HCT116 (cell line): Measurements from ENCODE around the gene GABRB3. TPM values are rescaled to one million over a fixed set of nuclear protein-coding genes. Genes with fewer than 3 reads are reported as not detected.

Experiments used
- ATAC-seq: fragments of 200-7000 bp; cut with Tn5 transposase; 2 replicates; pipeline ENCODE4 v1.9.1; 2020; ENCODE audit warnings: mild to moderate bottlenecking, moderate library complexity
- BruUV-seq: library from RNA; stranded (reverse); fragments of 400-500 nt; replicated peaks from 2 replicates; lab custom pipeline; 2021; lab: Mats Ljungman, UMichigan
- CTCF ChIA-PET: fragments of 300-600 bp; sonication (Branson Sonifier 250); formaldehyde crosslinking; loops from one replicate; lab custom pipeline; 2021; ENCODE audit warnings: antibody characterized with exemption; lab: Charles Lee
- POLR2A ChIA-PET: fragments of 300-600, 350-600 bp; sonication (Branson Sonifier 250); formaldehyde crosslinking; loops from one replicate; lab custom pipeline; 2021; ENCODE audit warnings: antibody characterized with exemption; lab: Charles Lee
- RAD21 ChIA-PET, 2 experiments: fragments of 300-600 bp; sonication (Branson Sonifier 250); formaldehyde crosslinking; loops; one replicate each; lab custom pipeline; 2023; ENCODE audit warnings: low total read pairs in 2 of 2; ENCODE audit not compliant: uncharacterized antibody in 2 of 2, unreplicated experiment in 2 of 2, low non-redundant PET in 1 of 2; lab: Charles Lee
- DNase-seq: peaks from one replicate; pipeline ENCODE4 v3.0.0-alpha.2; 2010; ENCODE audit warnings: low read depth, low spot score
- H2AFZ ChIP-seq: fragments of 200-600 bp; shearing (Covaris generic), sonication (generic); 2 replicates; pipeline ENCODE4 v1.6.1; 2017; ENCODE audit warnings: low read depth, mixed run types, mixed read lengths, antibody characterized with exemption, low read length; ENCODE audit not compliant: poor library complexity, severe bottlenecking
- H3K27ac ChIP-seq: 2 replicates; pipeline ENCODE4 v1.5.1; 2012; ENCODE audit warnings: low read depth, low read length
- H3K27me3 ChIP-seq: fragments of 200-600 bp; sonication (generic); 2 replicates; pipeline ENCODE4 v1.6.1; 2016; ENCODE audit warnings: mixed run types, low read length, mixed read lengths; ENCODE audit not compliant: insufficient read depth
- H3K36me3 ChIP-seq, 2 experiments: fragments of 200-500 bp in 1 of 2; fragments of 200-600 bp in 1 of 2; sonication (Bioruptor generic) in 1 of 2; sonication (generic) in 1 of 2; 2 replicates each; pipeline versions ENCODE4 v1.5.1 to v1.6.1; 2014 to 2016; ENCODE audit warnings: low read length in 2 of 2, inconsistent platforms in 1 of 2, mixed read lengths in 1 of 2, mixed run types in 1 of 2; ENCODE audit not compliant: insufficient read depth in 2 of 2, control insufficient read depth in 1 of 2
- H3K4me1 ChIP-seq, 2 experiments: fragments of 200-600 bp in 1 of 2; sonication (generic) in 1 of 2; 2 replicates each; pipeline versions ENCODE4 v1.5.1 to v1.6.1; 2012 to 2017; ENCODE audit warnings: low read length in 2 of 2, inconsistent platforms in 1 of 2, mild to moderate bottlenecking in 1 of 2, mixed read lengths in 1 of 2, mixed run types in 1 of 2, moderate library complexity in 1 of 2; ENCODE audit not compliant: insufficient read depth in 2 of 2, control insufficient read depth in 1 of 2
- H3K4me2 ChIP-seq: fragments of 200-600 bp; sonication (generic); 2 replicates; pipeline ENCODE4 v1.6.1; 2017; ENCODE audit warnings: mixed run types, low read length, mixed read lengths
- H3K4me3 ChIP-seq, 2 experiments: fragments of 200-600 bp in 1 of 2; sonication (generic) in 1 of 2; replicated peaks in 1 of 2; 2 replicates each; pipeline ENCODE4 v1.5.1; 2011 to 2016; ENCODE audit warnings: low read length in 2 of 2, control low read depth in 1 of 2, low read depth in 1 of 2, mild to moderate bottlenecking in 1 of 2, mixed read lengths in 1 of 2, mixed run types in 1 of 2
- H3K79me2 ChIP-seq: fragments of 200-600 bp; sonication (generic); 2 replicates; pipeline ENCODE4 v1.6.1; 2017; ENCODE audit warnings: mild to moderate bottlenecking, mixed run types, low read length, moderate library complexity, mixed read lengths; ENCODE audit not compliant: insufficient read depth
- H3K9ac ChIP-seq: fragments of 200-600 bp; sonication (generic); 2 replicates; pipeline ENCODE4 v1.6.1; 2016; ENCODE audit warnings: low read length, mixed read lengths
- H3K9me2 ChIP-seq: fragments of 200-600 bp; sonication (generic), shearing (Covaris generic); 2 replicates; pipeline ENCODE4 v1.6.1; 2017; ENCODE audit warnings: mixed run types, mild to moderate bottlenecking, moderate library complexity; ENCODE audit not compliant: insufficient read depth
- H3K9me3 ChIP-seq, 2 experiments: fragments of 200-500 bp in 1 of 2; fragments of 200-600 bp in 1 of 2; sonication (Bioruptor generic) in 1 of 2; sonication (generic) in 1 of 2; 2 replicates each; pipeline ENCODE4 v1.6.1; 2014 to 2017; ENCODE audit warnings: low read length in 2 of 2, mixed read lengths in 2 of 2, inconsistent platforms in 1 of 2, low read depth in 1 of 2, mild to moderate bottlenecking in 1 of 2, mixed run types in 1 of 2, moderate library complexity in 1 of 2; ENCODE audit not compliant: control insufficient read depth in 1 of 2, insufficient read depth in 1 of 2
- H4K20me1 ChIP-seq: fragments of 200-600 bp; sonication (generic), shearing (Covaris generic); 2 replicates; pipeline ENCODE4 v1.6.1; 2017; ENCODE audit warnings: mixed run types, mild to moderate bottlenecking, moderate library complexity; ENCODE audit not compliant: insufficient read depth
- ATF3 ChIP-seq: IDR thresholded peaks from 2 replicates; pipeline ENCODE4 v1.6.1; 2012
- CBX3 ChIP-seq: IDR thresholded peaks from 2 replicates; pipeline ENCODE4 v1.6.1; 2012; ENCODE audit warnings: low read depth
- CEBPB ChIP-seq: IDR thresholded peaks from 2 replicates; pipeline ENCODE4 v1.6.1; 2012; ENCODE audit warnings: low read depth
- CTCF ChIP-seq, 3 experiments: fragments of 200-600 bp in 1 of 3; sonication (generic) in 1 of 3; IDR thresholded peaks in 2 of 3; conservative IDR thresholded peaks in 1 of 3; 2 replicates each; pipeline ENCODE4 v1.5.1; 2012 to 2017; ENCODE audit warnings: low read depth in 2 of 3, low read length in 2 of 3, antibody characterized with exemption in 1 of 3, borderline replicate concordance in 1 of 3, control low read depth in 1 of 3, mild to moderate bottlenecking in 1 of 3, mixed read lengths in 1 of 3, mixed run types in 1 of 3, moderate library complexity in 1 of 3; ENCODE audit not compliant: insufficient read depth in 1 of 3
- EGR1 ChIP-seq: IDR thresholded peaks from 2 replicates; pipeline ENCODE4 v1.6.1; 2012; ENCODE audit warnings: low read depth
- ELF1 ChIP-seq: IDR thresholded peaks from 2 replicates; pipeline ENCODE4 v1.6.1; 2012; ENCODE audit warnings: low read depth, borderline replicate concordance
- EZH2 ChIP-seq: fragments of 200-600 bp; sonication (generic); IDR thresholded peaks from 2 replicates; pipeline ENCODE4 v1.6.1; 2017; ENCODE audit warnings: antibody characterized with exemption, mixed run types
- FOSL1 ChIP-seq: IDR thresholded peaks from 2 replicates; pipeline ENCODE4 v1.6.1; 2012; ENCODE audit warnings: low read depth
- JUND ChIP-seq: IDR thresholded peaks from 2 replicates; pipeline ENCODE4 v1.6.1; 2012
- MAX ChIP-seq: IDR thresholded peaks from 2 replicates; pipeline ENCODE4 v1.6.1; 2012
- POLR2A ChIP-seq: IDR thresholded peaks from 2 replicates; pipeline ENCODE4 v1.7.0; 2011; ENCODE audit warnings: borderline replicate concordance; ENCODE audit not compliant: insufficient read depth, insufficient read length; ENCODE audit errors: extremely low read depth
- RAD21 ChIP-seq: IDR thresholded peaks from 2 replicates; pipeline ENCODE4 v1.6.1; 2012; ENCODE audit warnings: low read depth, mild to moderate bottlenecking
- REST ChIP-seq: IDR thresholded peaks from 2 replicates; pipeline ENCODE4 v1.6.1; 2012; ENCODE audit warnings: low read depth
- SIN3A ChIP-seq: IDR thresholded peaks from 2 replicates; pipeline ENCODE4 v1.6.1; 2012; ENCODE audit warnings: low read depth
- SP1 ChIP-seq: IDR thresholded peaks from 2 replicates; pipeline ENCODE4 v1.6.1; 2012; ENCODE audit warnings: low read depth
- SRF ChIP-seq: IDR thresholded peaks from 2 replicates; pipeline ENCODE4 v1.6.1; 2012; ENCODE audit warnings: low read depth
- YY1 ChIP-seq: IDR thresholded peaks from 2 replicates; pipeline ENCODE4 v1.6.1; 2011; ENCODE audit warnings: low read length, low read depth, moderate library complexity, mild to moderate bottlenecking; ENCODE audit not compliant: insufficient replicate concordance; ENCODE audit errors: extremely low read depth
- ZBTB33 ChIP-seq: IDR thresholded peaks from 2 replicates; pipeline ENCODE4 v1.6.1; 2011; ENCODE audit warnings: mild to moderate bottlenecking, low read length, moderate library complexity; ENCODE audit not compliant: insufficient replicate concordance; ENCODE audit errors: extremely low read depth
- ZFX ChIP-seq: fragments of 450-650 bp; IDR thresholded peaks from 2 replicates; pipeline ENCODE4 v1.6.1; 2017
- ZNF274 ChIP-seq: fragments of 200-500 bp; sonication (Bioruptor generic); IDR thresholded peaks from 2 replicates; pipeline ENCODE4 v1.6.1; 2014; ENCODE audit warnings: mild to moderate bottlenecking, low read depth, low read length, inconsistent platforms
- intact Hi-C: fragments of 100-400 bp; cut with micrococcal nuclease; formaldehyde crosslinking; loops from 2 replicates; pipeline ENCODE4 v1.10.0; 2022
- total RNA-seq: library from RNA; stranded (reverse); gene quantifications from one replicate; pipeline ENCODE4 v1.2.1, GENCODE V29; 2021; ENCODE audit not compliant: unreplicated experiment

GABRB3 gene
- total RNA-seq, 1 experiment from 2014 or later, result 0.52 TPM

- no peak for TF ChIP-seq RAD21
- TF ChIP-seq MAX, result no peak
- TF ChIP-seq FOSL1, result no peak
- TF ChIP-seq JUND, result no peak
- no peak for TF ChIP-seq ZFX
- no peak for TF ChIP-seq YY1
- TF ChIP-seq SIN3A, result no peak
Observed at GRCh38 chr15:26555898-26556297, 217.0 kb downstream of the GABRB3 start (continued).

GRCh38 chr15:26551473-26551872, 221.4 kb downstream of the GABRB3 start:
- H3K4me3 ChIP-seq, result no peak overlapping the region
- intact Hi-C loops, result no loop called here
- no peaks in the 10 kb centered on the region for H4K20me1 ChIP-seq
- peaks cover 5 to 38% of the 10 kb centered on the region in 2 experiments; a peak in 2 of 4 replicates for H3K9me3 ChIP-seq
- H3K79me2 ChIP-seq, result no peaks in the 10 kb centered on the region
- no peaks in the 10 kb centered on the region for H3K27me3 ChIP-seq
- no peak overlapping the region for H3K27ac ChIP-seq
- H3K4me1 ChIP-seq, result no peaks in the 10 kb centered on the region
- H3K9ac ChIP-seq, result no peak overlapping the region
- POLR2A ChIA-PET, result no interaction called here
- no peak overlapping the region for H3K4me2 ChIP-seq
- H2AFZ ChIP-seq, result no peak overlapping the region
- no TSS peak for BruUV-seq
- DNase-seq (no peak), ATAC-seq (no peak)
- no peaks in the 10 kb centered on the region for H3K36me3 ChIP-seq
- H3K9me2 ChIP-seq, result no peaks in the 10 kb centered on the region
- RAD21 ChIA-PET, result no interaction called here
- CTCF ChIA-PET, result no interaction called here
- no peak for TF ChIP-seq SRF
- no peak for TF ChIP-seq ZBTB33
- TF ChIP-seq CTCF (IDR thresholded peaks at IDR 0.05 in 2 of 3, conservative IDR thresholded peaks at IDR 0.05 in 1 of 3; ENCODE audit: borderline replicate concordance in 1 of 3, insufficient read depth in 1 of 3, low read depth in 2 of 3, low read length in 2 of 3), result no peak
- TF ChIP-seq JUND, result no peak
- no peak for TF ChIP-seq SP1
- TF ChIP-seq POLR2A, result no peak
- no peak for TF ChIP-seq SIN3A
- no peak for TF ChIP-seq CBX3
- no peak for TF ChIP-seq REST
- no peak for TF ChIP-seq ATF3
- TF ChIP-seq ZFX, result no peak
- TF ChIP-seq EGR1, result no peak
- no peak for TF ChIP-seq RAD21
- no peak for TF ChIP-seq CEBPB
- TF ChIP-seq ZNF274, result no peak
- no peak for TF ChIP-seq EZH2
- no peak for TF ChIP-seq ELF1
- no peak for TF ChIP-seq FOSL1
